ENCODE measurements around the gene BUD13. TPM values are rescaled to one million over a fixed set of nuclear protein-coding genes. Genes with fewer than 3 reads are reported as not detected.

The BUD13 gene
- total RNA-seq, 1 experiment from 2014 or later: 39.4 TPM

- intact Hi-C loops (cut with micrococcal nuclease; ENCODE audit: unreplicated experiment): no loop called here
- H3K4me3 ChIP-seq (ENCODE audit: low read depth, low read length, poor library complexity, severe bottlenecking): no peak overlapping the region
- no peak for DNase-seq (ENCODE audit: low spot score)
- no peak overlapping the region for H3K27ac ChIP-seq (ENCODE audit: low read depth, low read length, poor library complexity, severe bottlenecking)
- CTCF ChIA-PET: no interaction called here
- TF ChIP-seq EZH2 (IDR thresholded peaks at IDR 0.05; ENCODE audit: borderline replicate concordance, low read depth, low read length, poor library complexity, severe bottlenecking): no peak
- TF ChIP-seq CTCF (conservative IDR thresholded peaks at IDR 0.05; ENCODE audit: low read depth, low read length): no peak
- H3K27me3 ChIP-seq (replicated peaks; ENCODE audit: insufficient read depth, low read depth, low read length, poor library complexity): no peaks in the 10 kb centered on the region
- no peaks in the 10 kb centered on the region for H3K9me3 ChIP-seq (ENCODE audit: low read depth, low read length, poor library complexity, severe bottlenecking)
- no peaks in the 10 kb centered on the region for H3K36me3 ChIP-seq (ENCODE audit: insufficient read depth, low read length, poor library complexity, severe bottlenecking)
- no peaks in the 10 kb centered on the region for H3K4me1 ChIP-seq (ENCODE audit: insufficient read depth, low read length, poor library complexity, severe bottlenecking)
- BruUV-seq (replicated peaks): no TSS peak
- POLR2A ChIA-PET (ENCODE audit: low non-redundant PET): no interaction called here
Observed at GRCh38 chr11:116707161-116707629, 65.6 kb downstream of the BUD13 start.

- ChIA-PET CTCF (no interaction called here), POLR2A (ENCODE audit: low non-redundant PET) (no interaction called here)
- Histone ChIP-seq H3K36me3 (ENCODE audit: insufficient read depth, low read length, poor library complexity, severe bottlenecking) (no peaks in the 10 kb centered on the region), H3K4me1 (ENCODE audit: insufficient read depth, low read length, poor library complexity, severe bottlenecking) (no peaks in the 10 kb centered on the region), H3K27me3 (replicated peaks; ENCODE audit: insufficient read depth, low read depth, low read length, poor library complexity) (no peaks in the 10 kb centered on the region), H3K4me3 (ENCODE audit: low read depth, low read length, poor library complexity, severe bottlenecking) (no peak overlapping the region), H3K9me3 (ENCODE audit: low read depth, low read length, poor library complexity, severe bottlenecking) (no peaks in the 10 kb centered on the region), H3K27ac (ENCODE audit: low read depth, low read length, poor library complexity, severe bottlenecking) (no peak overlapping the region)
- no peak for DNase-seq (ENCODE audit: low spot score)
- no peak for TF ChIP-seq CTCF (conservative IDR thresholded peaks at IDR 0.05; ENCODE audit: low read depth, low read length)
- no peak for TF ChIP-seq EZH2 (IDR thresholded peaks at IDR 0.05; ENCODE audit: borderline replicate concordance, low read depth, low read length, poor library complexity, severe bottlenecking)
- BruUV-seq (replicated peaks): no TSS peak
- intact Hi-C loops (cut with micrococcal nuclease; ENCODE audit: unreplicated experiment): no loop called here
Observed at GRCh38 chr11:116703421-116703820, 69.4 kb downstream of the BUD13 start.

GRCh38 chr11:116702772-116703385 is 69.9 kb downstream of the BUD13 start:
- Histone ChIP-seq H3K4me3 (ENCODE audit: low read depth, low read length, poor library complexity, severe bottlenecking) (no peak overlapping the region), H3K9me3 (ENCODE audit: low read depth, low read length, poor library complexity, severe bottlenecking) (no peaks in the 10 kb centered on the region), H3K4me1 (ENCODE audit: insufficient read depth, low read length, poor library complexity, severe bottlenecking) (no peaks in the 10 kb centered on the region), H3K36me3 (ENCODE audit: insufficient read depth, low read length, poor library complexity, severe bottlenecking) (no peaks in the 10 kb centered on the region), H3K27ac (ENCODE audit: low read depth, low read length, poor library complexity, severe bottlenecking) (no peak overlapping the region), H3K27me3 (replicated peaks; ENCODE audit: insufficient read depth, low read depth, low read length, poor library complexity) (no peaks in the 10 kb centered on the region)
- intact Hi-C loops (cut with micrococcal nuclease; ENCODE audit: unreplicated experiment): no loop called here
- no peak for DNase-seq (ENCODE audit: low spot score)
- TF ChIP-seq EZH2 (IDR thresholded peaks at IDR 0.05; ENCODE audit: borderline replicate concordance, low read depth, low read length, poor library complexity, severe bottlenecking) (no peak), CTCF (conservative IDR thresholded peaks at IDR 0.05; ENCODE audit: low read depth, low read length) (no peak)
- ChIA-PET POLR2A (ENCODE audit: low non-redundant PET) (no interaction called here), CTCF (no interaction called here)
- BruUV-seq (replicated peaks): no TSS peak
